ENCODE measurements around the gene ZNF609.
A peak's percentile ranks its signal among the peaks of the same experiment; 100 is the strongest.

ZNF609 gene

DNA sequence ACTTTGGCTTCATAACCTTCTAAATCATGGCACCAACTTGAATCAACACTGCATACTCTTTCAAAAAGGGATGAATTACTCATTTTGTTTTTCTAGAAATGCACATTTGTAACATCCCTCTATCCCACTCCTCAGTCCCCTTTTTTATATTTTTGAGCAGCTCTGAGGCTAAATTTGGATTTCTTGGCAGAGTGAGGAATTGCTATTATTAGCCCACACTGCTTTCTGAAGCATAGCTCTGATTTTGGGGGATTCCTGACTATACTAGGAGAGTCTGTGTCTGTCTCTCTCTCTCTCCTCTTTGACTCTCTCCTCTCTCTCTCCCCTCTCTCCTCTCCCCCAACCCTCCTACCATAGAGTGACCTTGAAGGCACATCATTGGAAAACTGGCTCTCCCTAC, 238.4 kb downstream of the ZNF609 start:
- TF ChIP-seq, protein P1, sequence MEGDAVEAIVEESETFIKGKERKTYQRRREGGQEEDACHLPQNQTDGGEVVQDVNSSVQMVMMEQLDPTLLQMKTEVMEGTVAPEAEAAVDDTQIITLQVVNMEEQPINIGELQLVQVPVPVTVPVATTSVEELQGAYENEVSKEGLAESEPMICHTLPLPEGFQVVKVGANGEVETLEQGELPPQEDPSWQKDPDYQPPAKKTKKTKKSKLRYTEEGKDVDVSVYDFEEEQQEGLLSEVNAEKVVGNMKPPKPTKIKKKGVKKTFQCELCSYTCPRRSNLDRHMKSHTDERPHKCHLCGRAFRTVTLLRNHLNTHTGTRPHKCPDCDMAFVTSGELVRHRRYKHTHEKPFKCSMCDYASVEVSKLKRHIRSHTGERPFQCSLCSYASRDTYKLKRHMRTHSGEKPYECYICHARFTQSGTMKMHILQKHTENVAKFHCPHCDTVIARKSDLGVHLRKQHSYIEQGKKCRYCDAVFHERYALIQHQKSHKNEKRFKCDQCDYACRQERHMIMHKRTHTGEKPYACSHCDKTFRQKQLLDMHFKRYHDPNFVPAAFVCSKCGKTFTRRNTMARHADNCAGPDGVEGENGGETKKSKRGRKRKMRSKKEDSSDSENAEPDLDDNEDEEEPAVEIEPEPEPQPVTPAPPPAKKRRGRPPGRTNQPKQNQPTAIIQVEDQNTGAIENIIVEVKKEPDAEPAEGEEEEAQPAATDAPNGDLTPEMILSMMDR (conservative IDR thresholded peaks at IDR 0.05; ENCODE audit: control insufficient read depth, insufficient read depth, low read depth, low read length), result no peak
- no peak overlapping the region for H3K4me3 ChIP-seq (ENCODE audit: control insufficient read depth, low read depth, low read length)
- DNase-seq (ENCODE audit: low read depth), result no peak

DNA sequence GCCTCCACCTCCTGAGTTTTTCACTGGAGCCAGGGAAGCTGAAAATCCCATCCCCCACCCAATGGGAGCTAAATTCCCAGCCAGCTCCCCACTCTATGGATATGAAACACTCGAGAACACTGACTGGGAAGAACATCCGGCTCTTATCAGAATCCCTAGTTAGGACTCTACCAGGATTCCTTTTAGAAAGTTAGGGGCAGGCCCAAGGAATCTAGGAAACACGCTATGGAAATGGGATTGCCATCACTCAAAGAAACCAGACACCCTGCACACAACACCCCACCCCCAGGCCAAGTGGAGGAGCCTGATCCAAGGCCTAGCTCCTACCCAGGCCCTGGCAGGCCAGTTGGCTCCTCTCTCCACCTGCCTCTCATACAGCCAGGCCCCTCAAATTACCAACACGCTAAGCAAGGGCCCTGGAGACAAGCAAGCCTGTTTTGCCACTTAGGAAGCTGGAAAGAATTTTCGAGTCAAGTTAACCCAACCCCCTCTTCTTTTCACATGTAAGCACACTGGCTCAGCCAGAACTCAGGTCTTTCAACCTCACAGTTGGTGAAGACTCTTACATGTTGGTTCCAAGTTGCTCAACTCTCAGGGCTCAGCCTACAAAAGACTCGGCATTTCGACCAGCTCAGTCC, 239.5 kb downstream of the ZNF609 start:
- peak overlapping the region; percentile 9 for H3K4me3 ChIP-seq (ENCODE audit: control insufficient read depth, low read depth, low read length)
- peak; percentile 31 for DNase-seq (ENCODE audit: low read depth)
- TF ChIP-seq, protein P1 (conservative IDR thresholded peaks at IDR 0.05; ENCODE audit: control insufficient read depth, insufficient read depth, low read depth, low read length), result no peak

DNA sequence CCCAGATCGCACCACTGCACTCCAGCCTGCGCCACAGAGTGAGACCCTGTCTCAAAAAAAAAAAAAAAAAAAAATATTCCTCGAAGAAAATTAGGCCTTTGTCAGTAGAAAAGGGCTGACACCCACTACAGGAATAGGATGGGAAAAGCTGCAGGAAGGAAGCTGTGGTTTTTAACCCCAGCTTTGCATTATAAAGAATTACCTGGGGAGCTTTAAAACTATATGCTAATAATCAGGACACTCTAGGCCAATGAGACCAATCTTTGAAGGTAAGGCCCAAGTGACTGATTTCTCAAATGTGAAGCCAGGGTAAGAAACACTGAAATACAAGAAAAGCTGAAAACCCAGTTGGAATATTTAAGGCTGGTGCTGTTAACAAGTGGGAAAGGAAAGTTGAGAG, 240.7 kb downstream of the ZNF609 start:
- H3K4me3 ChIP-seq (ENCODE audit: control insufficient read depth, low read depth, low read length), result no peak overlapping the region
- DNase-seq (ENCODE audit: low read depth), result no peak
- TF ChIP-seq, protein P1 (conservative IDR thresholded peaks at IDR 0.05; ENCODE audit: control insufficient read depth, insufficient read depth, low read depth, low read length), result no peak

DNA sequence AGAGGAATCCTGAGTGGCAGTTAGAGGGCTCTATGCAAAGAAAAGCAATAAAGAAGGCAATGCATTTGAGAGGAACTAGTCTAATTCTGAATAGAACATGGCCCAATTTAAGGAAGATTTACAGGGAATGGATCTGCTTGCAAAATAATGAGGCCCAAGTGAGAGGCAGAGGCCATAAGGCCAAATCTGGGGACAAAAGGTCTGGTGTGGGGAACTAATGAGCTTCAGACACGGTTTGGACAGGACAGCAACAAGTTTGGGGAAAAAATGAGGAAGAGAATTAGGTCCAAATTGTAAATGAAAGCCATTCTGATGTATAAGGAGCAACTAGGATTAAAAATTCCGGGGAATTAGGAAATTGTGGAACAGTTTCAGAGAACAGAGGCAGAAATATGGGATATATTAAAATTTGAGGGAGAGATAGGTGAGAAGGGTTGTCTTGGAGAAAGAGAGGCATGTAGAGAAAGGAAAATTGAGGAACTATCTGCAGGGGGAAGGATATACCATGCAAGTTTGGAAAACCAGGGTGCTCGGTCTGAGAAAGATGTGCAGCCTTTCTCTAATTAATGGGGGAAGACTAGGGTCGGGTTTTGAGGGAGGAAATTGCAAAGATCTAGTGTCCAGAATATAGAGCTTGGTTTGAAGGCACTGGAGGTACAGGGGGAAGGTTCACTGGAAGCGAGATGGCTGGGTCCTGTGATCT, 241.3 kb downstream of the ZNF609 start:
- TF ChIP-seq, protein P1 (conservative IDR thresholded peaks at IDR 0.05; ENCODE audit: control insufficient read depth, insufficient read depth, low read depth, low read length), result no peak
- peak overlapping the region; percentile 84 for H3K4me3 ChIP-seq (ENCODE audit: control insufficient read depth, low read depth, low read length)
- no peak for DNase-seq (ENCODE audit: low read depth)

DNA sequence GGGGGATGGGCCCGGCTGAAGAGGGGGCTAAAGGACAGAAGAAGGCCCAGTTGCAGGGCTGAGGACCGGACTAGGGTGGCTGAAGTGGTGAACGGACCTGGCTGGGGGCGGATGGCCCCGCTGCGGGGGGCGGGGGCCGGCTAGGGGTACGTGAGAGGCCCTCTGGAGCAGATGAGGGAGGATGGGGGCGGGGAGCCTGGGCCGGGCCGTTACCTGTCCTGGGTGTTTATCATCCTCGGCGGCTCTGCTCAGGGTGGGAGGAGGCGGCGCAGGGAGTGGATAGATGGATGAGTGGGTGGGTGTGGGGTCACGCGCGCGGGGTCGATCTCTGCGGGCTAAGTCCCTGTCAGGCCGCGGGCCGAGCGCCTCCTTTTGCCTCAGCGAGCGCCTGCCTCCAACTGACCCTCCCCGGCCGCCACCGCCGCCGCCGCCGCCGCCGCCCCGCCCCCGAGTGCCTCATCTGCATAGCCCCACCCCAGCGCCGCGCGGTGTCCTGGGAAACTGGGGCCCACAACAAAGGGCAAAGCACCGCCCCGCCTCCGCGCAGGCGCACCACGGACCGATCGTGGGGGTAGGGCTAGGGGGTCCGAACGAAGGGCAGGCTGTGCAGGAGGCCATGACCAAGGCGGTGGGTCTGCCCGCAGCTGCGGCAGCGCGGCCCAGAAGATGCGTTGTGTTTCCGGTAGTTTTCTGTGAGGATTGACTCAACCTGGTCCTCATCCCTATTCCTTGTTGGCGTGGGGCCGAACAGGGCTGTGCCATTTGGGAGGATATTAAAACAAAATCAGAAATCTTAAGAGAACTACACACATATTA, 242.6 kb downstream of the ZNF609 start:
- TF ChIP-seq, protein P1 (conservative IDR thresholded peaks at IDR 0.05; ENCODE audit: control insufficient read depth, insufficient read depth, low read depth, low read length), result no peak
- peak; percentile 80 for DNase-seq (ENCODE audit: low read depth)
- H3K4me3 ChIP-seq (ENCODE audit: control insufficient read depth, low read depth, low read length), result peak overlapping the region; percentile 84

DNA sequence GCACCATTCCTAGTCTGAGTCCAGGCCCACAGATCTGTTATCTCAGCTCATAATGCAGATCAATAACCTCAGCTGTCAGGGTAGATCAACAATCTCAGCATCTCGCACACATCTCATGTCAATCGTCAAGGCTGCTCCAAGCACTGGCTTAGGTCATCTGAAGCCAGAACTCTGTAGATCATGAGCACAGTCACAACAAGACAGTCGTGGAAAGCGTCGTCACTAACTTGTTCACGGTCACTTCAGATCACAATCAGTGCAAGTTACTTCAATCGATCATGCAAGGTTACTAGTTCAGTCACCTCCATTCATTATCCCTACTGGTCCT, 243.2 kb downstream of the ZNF609 start:
- H3K4me3 ChIP-seq (ENCODE audit: control insufficient read depth, low read depth, low read length), result peak overlapping the region; percentile 84
- TF ChIP-seq, protein P1 (conservative IDR thresholded peaks at IDR 0.05; ENCODE audit: control insufficient read depth, insufficient read depth, low read depth, low read length), result no peak
- DNase-seq (ENCODE audit: low read depth), result peak; percentile 26

Data from fibroblast of mammary gland (primary cell).